HCT116 (cell line): Measurements from ENCODE around the gene PLA2G4B. TPM values are rescaled to one million over a fixed set of nuclear protein-coding genes. Genes with fewer than 3 reads are reported as not detected.

Source experiments
- ATAC-seq: fragments of 200-7000 bp; cut with Tn5 transposase; 2 replicates; pipeline ENCODE4 v1.9.1; 2020; ENCODE audit warnings: mild to moderate bottlenecking, moderate library complexity
- BruUV-seq: library from RNA; stranded (reverse); fragments of 400-500 nt; replicated peaks from 2 replicates; lab custom pipeline; 2021; lab: Mats Ljungman, UMichigan
- CTCF ChIA-PET: fragments of 300-600 bp; sonication (Branson Sonifier 250); formaldehyde crosslinking; loops from one replicate; lab custom pipeline; 2021; ENCODE audit warnings: antibody characterized with exemption; lab: Charles Lee
- POLR2A ChIA-PET: fragments of 300-600, 350-600 bp; sonication (Branson Sonifier 250); formaldehyde crosslinking; loops from one replicate; lab custom pipeline; 2021; ENCODE audit warnings: antibody characterized with exemption; lab: Charles Lee
- RAD21 ChIA-PET, 2 experiments: fragments of 300-600 bp; sonication (Branson Sonifier 250); formaldehyde crosslinking; loops; one replicate each; lab custom pipeline; 2023; ENCODE audit warnings: low total read pairs in 2 of 2; ENCODE audit not compliant: uncharacterized antibody in 2 of 2, unreplicated experiment in 2 of 2, low non-redundant PET in 1 of 2; lab: Charles Lee
- DNase-seq: peaks from one replicate; pipeline ENCODE4 v3.0.0-alpha.2; 2010; ENCODE audit warnings: low read depth, low spot score
- H2AFZ ChIP-seq: fragments of 200-600 bp; shearing (Covaris generic), sonication (generic); 2 replicates; pipeline ENCODE4 v1.6.1; 2017; ENCODE audit warnings: low read depth, mixed run types, mixed read lengths, antibody characterized with exemption, low read length; ENCODE audit not compliant: poor library complexity, severe bottlenecking
- H3K27ac ChIP-seq: 2 replicates; pipeline ENCODE4 v1.5.1; 2012; ENCODE audit warnings: low read depth, low read length
- H3K27me3 ChIP-seq: fragments of 200-600 bp; sonication (generic); 2 replicates; pipeline ENCODE4 v1.6.1; 2016; ENCODE audit warnings: mixed run types, low read length, mixed read lengths; ENCODE audit not compliant: insufficient read depth
- H3K36me3 ChIP-seq, 2 experiments: fragments of 200-500 bp in 1 of 2; fragments of 200-600 bp in 1 of 2; sonication (Bioruptor generic) in 1 of 2; sonication (generic) in 1 of 2; 2 replicates each; pipeline versions ENCODE4 v1.5.1 to v1.6.1; 2014 to 2016; ENCODE audit warnings: low read length in 2 of 2, inconsistent platforms in 1 of 2, mixed read lengths in 1 of 2, mixed run types in 1 of 2; ENCODE audit not compliant: insufficient read depth in 2 of 2, control insufficient read depth in 1 of 2
- H3K4me1 ChIP-seq, 2 experiments: fragments of 200-600 bp in 1 of 2; sonication (generic) in 1 of 2; 2 replicates each; pipeline versions ENCODE4 v1.5.1 to v1.6.1; 2012 to 2017; ENCODE audit warnings: low read length in 2 of 2, inconsistent platforms in 1 of 2, mild to moderate bottlenecking in 1 of 2, mixed read lengths in 1 of 2, mixed run types in 1 of 2, moderate library complexity in 1 of 2; ENCODE audit not compliant: insufficient read depth in 2 of 2, control insufficient read depth in 1 of 2
- H3K4me2 ChIP-seq: fragments of 200-600 bp; sonication (generic); 2 replicates; pipeline ENCODE4 v1.6.1; 2017; ENCODE audit warnings: mixed run types, low read length, mixed read lengths
- H3K4me3 ChIP-seq, 2 experiments: fragments of 200-600 bp in 1 of 2; sonication (generic) in 1 of 2; replicated peaks in 1 of 2; 2 replicates each; pipeline ENCODE4 v1.5.1; 2011 to 2016; ENCODE audit warnings: low read length in 2 of 2, control low read depth in 1 of 2, low read depth in 1 of 2, mild to moderate bottlenecking in 1 of 2, mixed read lengths in 1 of 2, mixed run types in 1 of 2
- H3K79me2 ChIP-seq: fragments of 200-600 bp; sonication (generic); 2 replicates; pipeline ENCODE4 v1.6.1; 2017; ENCODE audit warnings: mild to moderate bottlenecking, mixed run types, low read length, moderate library complexity, mixed read lengths; ENCODE audit not compliant: insufficient read depth
- H3K9ac ChIP-seq: fragments of 200-600 bp; sonication (generic); 2 replicates; pipeline ENCODE4 v1.6.1; 2016; ENCODE audit warnings: low read length, mixed read lengths
- H3K9me2 ChIP-seq: fragments of 200-600 bp; sonication (generic), shearing (Covaris generic); 2 replicates; pipeline ENCODE4 v1.6.1; 2017; ENCODE audit warnings: mixed run types, mild to moderate bottlenecking, moderate library complexity; ENCODE audit not compliant: insufficient read depth
- H3K9me3 ChIP-seq, 2 experiments: fragments of 200-500 bp in 1 of 2; fragments of 200-600 bp in 1 of 2; sonication (Bioruptor generic) in 1 of 2; sonication (generic) in 1 of 2; 2 replicates each; pipeline ENCODE4 v1.6.1; 2014 to 2017; ENCODE audit warnings: low read length in 2 of 2, mixed read lengths in 2 of 2, inconsistent platforms in 1 of 2, low read depth in 1 of 2, mild to moderate bottlenecking in 1 of 2, mixed run types in 1 of 2, moderate library complexity in 1 of 2; ENCODE audit not compliant: control insufficient read depth in 1 of 2, insufficient read depth in 1 of 2
- H4K20me1 ChIP-seq: fragments of 200-600 bp; sonication (generic), shearing (Covaris generic); 2 replicates; pipeline ENCODE4 v1.6.1; 2017; ENCODE audit warnings: mixed run types, mild to moderate bottlenecking, moderate library complexity; ENCODE audit not compliant: insufficient read depth
- CBX3 ChIP-seq: IDR thresholded peaks from 2 replicates; pipeline ENCODE4 v1.6.1; 2012; ENCODE audit warnings: low read depth
- CEBPB ChIP-seq: IDR thresholded peaks from 2 replicates; pipeline ENCODE4 v1.6.1; 2012; ENCODE audit warnings: low read depth
- EGR1 ChIP-seq: IDR thresholded peaks from 2 replicates; pipeline ENCODE4 v1.6.1; 2012; ENCODE audit warnings: low read depth
- EZH2 ChIP-seq: fragments of 200-600 bp; sonication (generic); IDR thresholded peaks from 2 replicates; pipeline ENCODE4 v1.6.1; 2017; ENCODE audit warnings: antibody characterized with exemption, mixed run types
- EZH2phosphoT487 ChIP-seq: fragments of 200-600 bp; IDR thresholded peaks from 2 replicates; pipeline ENCODE4 v1.6.1; 2018; ENCODE audit warnings: antibody characterized with exemption, borderline replicate concordance
- JUND ChIP-seq: IDR thresholded peaks from 2 replicates; pipeline ENCODE4 v1.6.1; 2012
- POLR2AphosphoS5 ChIP-seq: IDR thresholded peaks from 2 replicates; pipeline ENCODE4 v1.6.1; 2011; ENCODE audit warnings: mild to moderate bottlenecking, low read depth, low read length, moderate library complexity
- RAD21 ChIP-seq: IDR thresholded peaks from 2 replicates; pipeline ENCODE4 v1.6.1; 2012; ENCODE audit warnings: low read depth, mild to moderate bottlenecking
- SIN3A ChIP-seq: IDR thresholded peaks from 2 replicates; pipeline ENCODE4 v1.6.1; 2012; ENCODE audit warnings: low read depth
- SP1 ChIP-seq: IDR thresholded peaks from 2 replicates; pipeline ENCODE4 v1.6.1; 2012; ENCODE audit warnings: low read depth
- SRF ChIP-seq: IDR thresholded peaks from 2 replicates; pipeline ENCODE4 v1.6.1; 2012; ENCODE audit warnings: low read depth
- TCF7L2 ChIP-seq: IDR thresholded peaks from 2 replicates; pipeline ENCODE4 v1.7.0; 2011; ENCODE audit warnings: borderline replicate concordance, inconsistent platforms; ENCODE audit not compliant: insufficient read depth, insufficient read length; ENCODE audit errors: extremely low read depth
- YY1 ChIP-seq: IDR thresholded peaks from 2 replicates; pipeline ENCODE4 v1.6.1; 2011; ENCODE audit warnings: low read length, low read depth, moderate library complexity, mild to moderate bottlenecking; ENCODE audit not compliant: insufficient replicate concordance; ENCODE audit errors: extremely low read depth
- ZFX ChIP-seq: fragments of 450-650 bp; IDR thresholded peaks from 2 replicates; pipeline ENCODE4 v1.6.1; 2017
- ZNF274 ChIP-seq: fragments of 200-500 bp; sonication (Bioruptor generic); IDR thresholded peaks from 2 replicates; pipeline ENCODE4 v1.6.1; 2014; ENCODE audit warnings: mild to moderate bottlenecking, low read depth, low read length, inconsistent platforms
- intact Hi-C: fragments of 100-400 bp; cut with micrococcal nuclease; formaldehyde crosslinking; loops from 2 replicates; pipeline ENCODE4 v1.10.0; 2022
- total RNA-seq: library from RNA; stranded (reverse); gene quantifications from one replicate; pipeline ENCODE4 v1.2.1, GENCODE V29; 2021; ENCODE audit not compliant: unreplicated experiment
- TF ChIP-seq, protein P1 (sequence below): IDR thresholded peaks from 2 replicates; pipeline ENCODE4 v1.6.1; 2012

The PLA2G4B gene
- total RNA-seq, 1 experiment from 2014 or later = 4.7 TPM

DNA sequence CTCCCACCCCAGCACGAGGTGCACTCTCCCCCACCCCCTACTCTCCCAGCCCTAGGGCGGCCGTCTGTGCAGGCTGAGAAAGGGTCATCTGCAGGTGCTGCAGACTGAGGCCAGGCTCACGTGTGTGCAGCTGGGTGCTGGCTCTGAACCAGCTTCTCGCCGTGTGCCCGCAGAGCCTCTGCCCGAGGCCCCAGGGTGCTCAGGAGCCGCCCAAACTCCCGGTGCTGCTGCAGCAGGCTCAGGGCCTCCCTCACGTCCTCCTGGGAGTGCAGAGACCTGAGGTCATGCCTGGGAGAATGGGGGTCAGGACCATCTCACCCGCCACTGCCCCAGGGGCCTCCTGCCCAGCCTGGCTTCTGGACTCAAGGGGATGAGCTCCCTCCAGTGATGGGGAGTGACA is 38.0 kb downstream of the PLA2G4B start:
- BruUV-seq = no TSS peak
- Histone ChIP-seq H3K4me3 (no peak overlapping the region), H3K27ac (no peak overlapping the region), H3K79me2 (no peaks in the 10 kb centered on the region), H3K9ac (no peak overlapping the region), H2AFZ (no peak overlapping the region), H3K9me3 (no peaks in the 10 kb centered on the region), H3K9me2 (no peaks in the 10 kb centered on the region), H3K4me2 (no peak overlapping the region), H4K20me1 (no peaks in the 10 kb centered on the region), H3K4me1 (peaks cover 0 to 8% of the 10 kb centered on the region in 2 experiments; a peak in 2 of 4 replicates), H3K36me3 (no peaks in the 10 kb centered on the region), H3K27me3 (no peaks in the 10 kb centered on the region)
- ChIA-PET RAD21 (no interaction called here), POLR2A (no interaction called here), CTCF (no interaction called here)
- ATAC-seq (no peak), DNase-seq (no peak)
- intact Hi-C loops = no loop called here
- TF ChIP-seq CEBPB = no peak
- no peak for TF ChIP-seq EZH2phosphoT487
- TF ChIP-seq SIN3A = no peak
- TF ChIP-seq SP1 = no peak
- no peak for TF ChIP-seq POLR2AphosphoS5
- no peak for TF ChIP-seq SRF
- TF ChIP-seq, protein P1, sequence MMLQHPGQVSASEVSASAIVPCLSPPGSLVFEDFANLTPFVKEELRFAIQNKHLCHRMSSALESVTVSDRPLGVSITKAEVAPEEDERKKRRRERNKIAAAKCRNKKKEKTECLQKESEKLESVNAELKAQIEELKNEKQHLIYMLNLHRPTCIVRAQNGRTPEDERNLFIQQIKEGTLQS = no peak

DNA sequence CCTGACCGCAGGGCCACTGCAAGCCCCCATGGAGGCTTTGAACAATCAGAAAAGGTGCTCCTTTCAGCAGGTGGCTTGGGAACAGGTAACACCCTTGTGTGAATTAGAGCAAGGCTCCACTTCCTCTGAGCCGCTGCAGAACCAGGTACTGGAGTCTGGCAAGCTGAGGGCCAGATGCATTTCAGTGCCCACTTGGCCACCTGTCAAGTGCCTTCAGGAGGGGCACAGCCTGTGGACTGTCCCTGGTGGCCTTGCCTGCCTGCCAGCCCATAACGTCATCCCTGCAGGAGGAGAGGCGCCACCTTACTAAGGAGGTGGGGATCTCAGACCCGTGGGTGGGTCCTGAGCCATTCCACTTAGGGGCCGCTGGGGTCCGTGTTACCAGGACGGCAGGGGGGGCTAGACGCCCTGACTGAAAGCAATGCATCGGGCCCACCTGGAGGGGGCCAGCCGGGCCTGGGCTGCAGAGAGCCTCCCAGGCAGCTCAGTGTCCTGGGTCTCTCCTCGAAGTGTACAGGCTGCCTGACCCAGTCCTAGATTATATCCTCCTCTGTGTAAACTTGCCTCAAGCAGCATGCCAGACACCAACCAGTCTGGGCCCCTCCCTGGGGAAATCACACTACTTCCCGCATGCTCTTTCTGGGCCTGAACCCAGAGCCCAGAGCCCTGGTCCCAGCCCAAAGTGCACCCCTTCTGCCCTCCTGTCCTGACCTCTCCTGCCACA is 39.1 kb downstream of the PLA2G4B start:
- Histone ChIP-seq H4K20me1 (no peaks in the 10 kb centered on the region), H3K9me3 (no peaks in the 10 kb centered on the region), H3K9ac (no peak overlapping the region), H3K4me1 (no peaks in the 10 kb centered on the region; a peak in 1 of 4 replicates), H3K36me3 (no peaks in the 10 kb centered on the region), H3K79me2 (no peaks in the 10 kb centered on the region), H3K9me2 (no peaks in the 10 kb centered on the region), H3K4me3 (no peak overlapping the region), H2AFZ (no peak overlapping the region), H3K27me3 (no peaks in the 10 kb centered on the region), H3K4me2 (no peak overlapping the region), H3K27ac (no peak overlapping the region)
- ChIA-PET CTCF (no interaction called here), RAD21 (no interaction called here), POLR2A (no interaction called here)
- no peak for TF ChIP-seq ZFX
- TF ChIP-seq, protein P1 = no peak
- no peak for TF ChIP-seq POLR2AphosphoS5
- no peak for TF ChIP-seq SIN3A
- no peak for TF ChIP-seq YY1
- TF ChIP-seq ZNF274 = no peak
- no peak for TF ChIP-seq SRF
- TF ChIP-seq CEBPB = no peak
- TF ChIP-seq EGR1 = no peak
- TF ChIP-seq JUND = no peak
- no peak for TF ChIP-seq EZH2
- no peak for TF ChIP-seq CBX3
- no peak for TF ChIP-seq TCF7L2
- no peak for TF ChIP-seq RAD21
- no TSS peak for BruUV-seq
- DNase-seq (no peak), ATAC-seq (no peak)
- intact Hi-C loops = no loop called here
